Measurements from ENCODE around the gene OFD1.

Gene OFD1

GRCh38 chrX:13716455-13716854 lies 18.1 kb upstream of the OFD1 start (continued):
- no peak for TF ChIP-seq ZNF2 (tag by site-specific recombination; IDR thresholded peaks at IDR 0.05)
- TF ChIP-seq ZIC2 (tag by site-specific recombination; IDR thresholded peaks at IDR 0.05): no peak
- TF ChIP-seq ZNF26 (tag by site-specific recombination; IDR thresholded peaks at IDR 0.05): no peak
- TF ChIP-seq ZNF214 (tag by site-specific recombination; IDR thresholded peaks at IDR 0.05; ENCODE audit: borderline replicate concordance): no peak
- no peak for TF ChIP-seq ZNF626 (tag by site-specific recombination; IDR thresholded peaks at IDR 0.05)
- no peak for TF ChIP-seq ZNF830 (tag by site-specific recombination; IDR thresholded peaks at IDR 0.05; ENCODE audit: low read depth)
- no peak for TF ChIP-seq ZNF148 (tag by site-specific recombination; IDR thresholded peaks at IDR 0.05; ENCODE audit: borderline replicate concordance)
- TF ChIP-seq ZNF169 (tag by site-specific recombination; IDR thresholded peaks at IDR 0.05): no peak
- no peak for TF ChIP-seq ZSCAN5A (tag by site-specific recombination; IDR thresholded peaks at IDR 0.05)

- POLR2A ChIA-PET: interaction anchor here (2.2 kb wide), 1 partner anchor 18 kb away, joined by 9 read pairs; the partner anchor contains the start of genes OFD1 and TRAPPC2
- Histone ChIP-seq H3K4me1 (ENCODE audit: control insufficient read depth, insufficient read depth, low read length) (peaks cover 3% of the 10 kb centered on the region; the same call in 1 of the 2 replicates), H3K9me3 (ENCODE audit: control insufficient read depth, insufficient read depth, low read depth, low read length) (no peaks in the 10 kb centered on the region), H3K4me3 (ENCODE audit: low read depth, low read length) (no peak overlapping the region), H3K36me3 (ENCODE audit: control insufficient read depth in 2 of 2, insufficient read depth in 1 of 2, low read length in 2 of 2) (peaks cover 72 to 79% of the 10 kb centered on the region in 2 experiments), H3K27ac (ENCODE audit: extremely low read depth, low read depth, low read length) (0 out of 2 replicates have a peak overlapping the region, but pooled peaks have one; percentile 9)
- TF ChIP-seq ZNF362 (tag by site-specific recombination; IDR thresholded peaks at IDR 0.05): peak; percentile 68; the same call in 1 of the 2 replicates
- TF ChIP-seq ZNF133 (tag by site-specific recombination; IDR thresholded peaks at IDR 0.05): no peak
- TF ChIP-seq ZNF707 (tag by site-specific recombination; IDR thresholded peaks at IDR 0.05): no peak
- no peak for TF ChIP-seq ZNF544 (tag by site-specific recombination; IDR thresholded peaks at IDR 0.05)
- TF ChIP-seq ZBTB26 (tag by site-specific recombination; optimal IDR thresholded peaks at IDR 0.05): no peak
- CTCF ChIA-PET: interaction anchor here (0.6 to 1.3 kb wide), 2 partner anchors 15 to 20 kb away, joined by 3 read pairs; no protein-coding TSS in a partner anchor
Measured at GRCh38 chrX:13716905-13717304, 17.6 kb upstream of the OFD1 start.
